SK-MEL-5 (cell line): ENCODE data around the gene WAPL. TPM values are rescaled to one million over a fixed set of nuclear protein-coding genes. Genes with fewer than 3 reads are reported as not detected.
A peak's percentile ranks its signal among the peaks of the same experiment; 100 is the strongest.
"Not testable (repeated sequence)": the region's sequence is repeated elsewhere in the genome, so short reads cannot be mapped to it uniquely, and the experiment has no call there.

Experiments used
- DNase-seq: peaks from one replicate; pipeline ENCODE4 v3.0.0-alpha.2; 2016; ENCODE audit warnings: low read depth, low spot score
- in situ Hi-C: cut with HindIII; loops from 2 replicates; pipeline ENCODE4 v1.10.0; 2016; ENCODE audit warnings: low sequenced_read_pairs, high pct_unique_total_duplicates, low pct_unique_long_range_greater_than_20kb
- total RNA-seq: library from RNA; depleted of rRNA; stranded (reverse); fragments of >200 nt; shearing (Covaris generic); gene quantifications from 2 replicates; pipeline ENCODE4 v1.2.3, GENCODE V29; 2014

Gene WAPL
- total RNA-seq, 1 experiment from 2014 or later = 24.5 TPM

DNA sequence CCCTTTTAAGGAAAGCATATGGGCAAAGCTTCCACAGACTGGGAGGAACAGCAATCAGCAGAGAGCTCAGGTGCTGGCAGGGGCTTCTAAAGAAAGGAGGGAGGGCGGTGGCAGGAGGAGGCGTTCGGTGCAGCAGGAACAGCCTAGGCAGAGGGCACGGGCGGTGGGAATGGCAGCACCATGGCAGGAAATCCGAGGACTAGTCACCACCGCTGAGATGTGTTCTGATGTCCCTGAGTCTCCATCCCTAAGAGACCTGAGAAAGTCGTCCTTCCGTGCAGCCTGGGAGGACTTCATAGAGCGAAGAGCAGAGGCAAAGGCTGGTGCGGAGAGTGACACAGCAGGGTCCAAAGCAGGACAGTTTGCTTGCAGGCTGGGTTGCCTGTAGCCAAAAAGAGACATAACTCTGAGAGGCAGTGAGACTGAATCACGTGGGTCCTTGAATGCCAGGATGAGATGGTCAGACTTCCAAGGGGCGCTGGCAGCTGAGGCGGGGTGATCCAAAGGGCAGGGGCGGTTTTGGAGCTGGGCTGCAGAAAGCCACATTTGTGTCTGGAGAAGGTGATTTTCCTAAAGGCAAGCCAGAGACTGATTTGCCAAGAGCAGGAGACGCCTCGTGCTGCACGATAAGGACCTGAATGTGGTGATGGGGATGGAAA lies 119.2 kb downstream of the WAPL start:
- no peak for DNase-seq
- in situ Hi-C loops = no loop called here

DNA sequence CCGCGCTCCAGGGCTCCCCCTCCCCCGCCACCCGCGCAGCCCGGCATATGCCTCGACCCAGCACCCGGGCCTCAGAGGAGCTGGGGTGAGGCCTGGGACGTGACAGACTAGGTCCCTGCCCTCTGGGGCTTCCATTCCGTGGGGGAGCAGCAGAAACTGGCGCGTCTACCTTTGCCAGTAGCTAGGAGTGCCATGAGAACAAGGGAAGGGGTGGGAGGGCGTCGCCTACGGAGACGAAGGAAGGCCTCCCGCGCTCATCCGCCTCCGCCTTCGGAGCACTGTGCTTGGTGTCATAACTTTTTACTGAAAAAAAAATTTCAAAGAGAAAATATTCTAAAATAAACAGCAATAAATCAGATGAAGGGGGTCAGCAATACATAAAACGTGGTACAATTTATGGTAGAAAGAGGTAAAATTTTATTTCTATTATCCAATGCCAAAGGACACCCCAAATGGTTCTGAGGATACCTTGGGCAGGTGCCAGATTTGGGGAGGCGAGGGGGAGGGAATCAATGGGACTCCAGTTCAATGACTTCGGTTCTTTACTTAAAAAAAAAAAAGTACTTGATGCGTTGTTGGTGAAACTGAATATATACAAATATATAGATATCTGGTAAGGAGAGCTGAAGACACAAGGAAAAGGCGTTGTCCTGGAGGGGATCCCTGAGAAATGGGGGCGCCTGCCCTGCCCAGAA lies 119.9 kb downstream of the WAPL start:
- in situ Hi-C loops = no loop called here
- no peak for DNase-seq

DNA sequence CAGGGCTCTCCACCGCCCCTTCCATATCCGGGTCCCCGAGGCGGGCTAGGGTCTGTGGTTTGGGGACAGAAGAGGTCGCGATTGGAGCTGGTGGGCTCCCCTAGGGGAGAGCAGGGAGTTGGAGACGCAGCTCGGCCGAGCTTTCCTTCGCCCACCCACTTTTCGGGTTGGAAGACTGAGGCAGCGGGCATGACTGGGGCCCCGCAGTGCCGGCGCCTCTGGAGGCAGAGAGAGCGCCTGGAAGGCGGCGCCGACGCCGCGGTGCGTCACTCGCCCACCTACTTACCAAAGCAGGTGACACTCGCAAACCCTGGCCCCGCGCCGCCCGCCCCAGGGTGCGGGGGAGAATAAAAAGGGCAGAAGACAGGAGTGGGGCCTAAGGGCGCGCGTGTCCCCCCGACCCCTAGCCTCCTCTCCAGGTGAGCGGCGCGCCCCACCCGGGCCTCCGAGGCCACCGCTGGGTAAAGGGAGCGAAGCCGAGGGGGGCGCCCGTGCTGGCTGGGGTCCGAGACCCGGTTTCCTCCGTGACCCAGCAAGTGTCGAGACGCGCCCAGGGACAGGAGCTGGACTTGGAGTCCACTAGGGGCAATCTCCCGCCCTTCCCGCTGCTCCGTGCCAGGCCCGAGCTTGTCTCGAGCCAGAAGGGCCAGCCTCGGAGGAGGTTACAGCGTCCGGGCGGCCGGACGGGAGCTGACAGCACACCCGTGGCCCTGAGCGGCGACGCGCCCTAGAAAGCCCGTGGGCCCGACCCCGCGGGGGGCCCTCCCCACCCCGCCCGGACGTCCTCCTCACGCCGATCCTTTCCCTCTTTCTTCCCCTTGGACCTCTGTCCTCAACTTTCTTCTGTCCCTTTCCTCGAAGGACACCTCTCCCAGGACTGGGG lies 120.6 kb downstream of the WAPL start:
- in situ Hi-C loops = no loop called here
- DNase-seq = no peak

DNA sequence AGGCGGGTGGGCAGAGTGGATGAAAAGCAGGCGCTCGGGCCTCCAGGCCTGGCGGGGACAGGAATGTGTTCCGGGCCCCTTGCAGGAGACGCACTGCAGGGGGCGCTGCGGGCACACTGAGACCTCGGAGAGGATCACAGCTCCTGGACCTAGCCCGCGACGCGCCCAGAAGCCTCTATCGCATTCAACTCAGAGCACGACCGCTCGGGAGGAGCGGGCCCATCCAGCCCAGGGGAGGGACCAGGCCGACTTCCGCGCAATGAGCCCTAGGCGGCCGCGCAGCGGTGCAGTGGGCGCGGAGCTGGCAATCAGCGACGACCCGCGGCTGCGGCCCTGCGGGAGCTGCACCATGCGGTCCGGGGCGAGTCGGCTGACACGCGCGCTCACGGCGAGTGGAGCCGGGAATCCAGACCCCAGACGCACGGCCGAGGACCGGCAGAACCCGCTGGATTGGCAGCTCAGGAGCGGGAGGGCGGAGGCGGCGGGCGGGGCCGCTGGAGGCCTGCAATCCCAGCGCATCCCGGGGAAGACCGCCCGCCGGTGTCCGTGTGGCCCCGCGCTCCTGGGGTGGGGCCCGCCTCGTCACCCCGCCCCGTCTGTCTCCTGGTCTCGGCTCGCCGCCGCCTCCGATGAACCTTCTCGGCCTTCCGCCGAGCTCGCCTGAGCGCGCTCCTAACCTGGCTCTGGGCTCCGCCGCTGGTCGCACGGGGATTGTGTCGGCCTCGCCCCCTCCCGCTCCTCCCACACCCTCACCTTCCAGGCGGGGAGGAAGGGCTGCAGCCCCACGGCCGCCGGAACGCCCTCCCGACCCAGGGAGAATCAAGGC lies 121.5 kb downstream of the WAPL start:
- peak; percentile 93 for DNase-seq
- in situ Hi-C loops = no loop called here

DNA sequence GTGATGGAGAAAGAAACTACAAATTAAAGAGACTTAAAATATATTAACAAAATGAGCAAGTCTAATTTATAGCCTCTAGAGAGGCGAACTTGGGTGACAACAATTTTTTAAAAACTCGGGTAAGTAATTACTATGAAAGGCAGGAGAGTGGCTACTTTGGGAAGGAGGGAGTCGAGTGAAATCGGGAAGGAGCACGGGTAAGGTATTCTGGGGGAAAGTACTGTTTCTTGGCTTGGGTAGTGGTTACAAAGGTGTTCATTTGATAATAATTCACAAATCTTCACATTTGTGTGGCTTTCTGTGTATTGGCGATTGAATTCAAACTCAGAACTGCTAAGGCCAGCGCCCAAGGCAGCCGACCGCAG lies 122.1 kb downstream of the WAPL start:
- in situ Hi-C loops = no loop called here
- no peak for DNase-seq

DNA sequence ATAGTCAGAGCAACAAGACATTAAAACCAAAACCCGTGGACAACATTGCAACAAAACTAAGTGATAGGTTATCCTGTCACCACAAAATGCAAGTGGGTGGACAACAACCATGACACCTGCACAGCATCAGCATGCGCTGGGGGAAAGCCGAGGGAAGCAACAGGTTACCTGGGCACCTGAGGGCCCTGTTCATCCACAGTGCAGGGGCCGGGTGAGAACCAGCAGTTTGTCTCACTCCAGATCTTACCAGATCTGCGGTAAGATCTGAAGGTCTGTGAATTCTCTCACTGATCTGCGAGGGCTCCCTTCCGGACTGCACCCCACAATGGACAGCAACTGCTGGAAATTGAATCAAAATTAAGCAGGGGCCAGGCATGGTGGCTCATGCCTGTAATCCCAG lies 124.5 kb downstream of the WAPL start:
- in situ Hi-C loops = no loop called here
- no peak for DNase-seq

DNA sequence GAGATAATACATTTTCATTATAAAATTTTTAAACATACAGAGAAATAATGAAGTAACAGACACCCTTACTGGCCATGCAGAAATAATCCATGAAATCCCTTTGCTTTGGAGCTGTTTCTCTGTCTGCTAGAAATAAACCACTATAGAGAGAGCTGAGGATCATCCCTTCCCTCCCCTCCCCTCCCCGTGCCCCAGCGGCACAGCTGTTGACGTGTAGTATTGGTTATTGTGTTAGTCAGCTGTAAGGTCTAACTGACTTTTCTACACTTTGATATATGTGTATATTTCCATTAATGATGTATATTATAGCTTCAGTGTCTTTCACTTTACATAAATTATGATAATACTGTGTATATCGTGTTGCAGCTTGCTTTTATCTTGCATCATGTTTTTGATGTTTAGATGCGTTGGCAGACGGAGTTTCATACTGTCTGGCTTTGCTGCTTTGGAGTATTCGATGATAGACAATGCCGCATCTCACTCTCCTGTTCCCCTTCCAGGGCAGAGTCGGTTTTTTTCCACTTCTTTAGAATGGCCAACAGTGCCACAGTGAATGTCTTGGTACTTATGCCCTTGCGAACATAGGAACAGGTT lies 127.6 kb downstream of the WAPL start:
- no peak for DNase-seq
- in situ Hi-C loops = no loop called here

DNA sequence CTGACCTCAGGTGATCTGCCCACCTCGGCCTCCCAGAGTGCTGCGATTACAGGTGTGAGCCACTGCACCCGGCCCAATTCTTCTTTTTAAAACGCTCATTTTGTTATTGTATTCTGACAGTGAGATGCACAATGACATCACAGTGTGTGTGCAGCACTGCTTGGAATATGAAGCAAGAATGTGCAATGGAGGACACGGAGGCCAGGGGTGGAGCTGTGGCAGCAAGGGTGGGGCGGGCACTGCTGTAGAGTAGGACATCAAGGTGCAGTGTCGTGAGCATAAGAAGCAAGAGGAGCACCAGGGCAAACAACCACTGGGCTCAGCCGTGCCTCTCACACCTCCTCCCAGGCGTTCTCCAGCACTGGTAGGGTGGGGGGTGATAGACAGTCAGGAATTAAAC lies 128.2 kb downstream of the WAPL start:
- no peak for DNase-seq
- in situ Hi-C loops = no loop called here

DNA sequence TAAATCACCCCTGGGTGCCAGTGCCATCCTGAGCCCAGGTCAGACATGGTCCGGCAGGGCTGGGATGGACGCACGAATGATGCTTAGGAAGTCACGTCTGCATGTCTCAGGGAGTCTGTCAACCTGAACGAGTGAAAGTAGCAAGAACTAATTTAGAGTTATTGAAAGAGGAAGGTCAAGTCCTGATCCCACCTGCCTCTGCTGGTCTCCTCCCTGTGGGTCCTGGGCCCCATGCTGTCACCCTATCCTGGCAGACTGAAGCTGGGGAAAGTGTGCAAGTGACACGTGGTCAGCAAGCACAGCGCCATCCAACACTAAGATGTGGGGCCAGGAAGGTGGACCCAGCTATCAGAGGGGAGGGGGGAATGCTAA lies 128.9 kb downstream of the WAPL start:
- in situ Hi-C loops = no loop called here
- no peak for DNase-seq

DNA sequence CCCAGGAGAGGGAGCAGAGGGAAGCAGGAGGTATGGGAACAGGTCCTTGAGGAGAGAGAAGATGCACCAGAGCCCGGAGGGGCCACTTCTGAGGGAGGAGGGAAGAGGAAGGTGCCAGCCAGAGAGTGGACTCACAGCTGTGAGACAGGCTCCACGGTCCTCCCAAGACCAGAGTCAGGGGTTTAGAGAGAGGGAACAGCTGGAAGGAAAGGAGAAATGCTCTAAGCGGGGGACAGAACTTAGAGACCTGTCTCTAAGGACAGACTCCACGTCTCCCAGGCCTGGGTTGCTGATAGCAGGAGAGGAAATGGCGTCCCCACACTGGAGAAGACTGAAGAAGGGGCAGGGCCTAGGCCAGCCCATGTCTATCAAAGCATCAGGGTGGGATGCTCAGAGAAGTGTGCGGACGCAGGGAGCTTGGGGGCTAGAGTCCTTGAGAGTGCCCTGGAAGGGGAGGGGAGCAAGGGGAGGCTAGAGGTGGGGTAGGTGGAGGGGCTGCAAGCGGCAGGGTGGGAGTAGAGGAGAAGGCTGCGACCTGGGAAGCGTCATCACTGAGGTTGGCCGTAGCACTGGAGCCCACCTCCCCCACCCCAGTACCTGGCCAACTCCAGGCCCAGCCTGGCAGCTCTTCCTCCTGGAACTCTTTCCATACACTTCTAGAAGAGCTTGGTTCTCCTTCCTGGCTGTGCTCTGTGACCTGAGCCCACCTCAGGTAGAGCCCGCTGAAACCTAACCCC lies 129.4 kb downstream of the WAPL start:
- in situ Hi-C loops = no loop called here

DNA sequence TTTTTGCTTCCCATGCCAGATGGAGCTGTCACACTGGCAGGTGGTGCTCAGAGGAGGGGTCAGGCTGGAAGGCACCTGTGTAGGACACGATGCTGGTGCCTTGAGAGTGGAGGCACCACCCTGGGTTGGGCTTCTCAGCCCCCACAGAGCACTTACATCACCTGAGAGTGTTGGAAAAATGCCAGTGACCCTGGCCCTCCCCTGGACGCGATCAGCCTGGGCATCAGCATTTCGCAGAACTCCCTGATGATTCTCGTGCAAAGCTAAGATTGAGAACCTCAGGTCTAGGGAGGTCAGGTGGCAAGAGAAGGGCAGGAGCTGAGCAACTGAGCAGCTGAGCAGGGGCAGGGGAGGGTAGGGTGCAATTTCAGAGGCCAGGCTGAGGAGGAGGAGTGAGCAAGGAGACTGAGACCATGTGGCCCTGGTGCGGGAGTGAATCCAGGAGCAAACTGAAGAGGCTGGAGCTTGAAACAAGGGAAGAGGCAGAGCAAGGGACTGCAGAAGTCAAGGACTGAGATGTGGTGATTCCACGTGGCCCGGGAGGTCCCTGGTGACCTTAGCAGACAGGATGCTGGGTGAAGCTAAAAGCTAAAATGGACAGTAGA lies 130.3 kb downstream of the WAPL start:
- in situ Hi-C loops = no loop called here
- no peak for DNase-seq

More for the DNA sequence above, 129.4 kb downstream of the WAPL start:
- no peak for DNase-seq

DNA sequence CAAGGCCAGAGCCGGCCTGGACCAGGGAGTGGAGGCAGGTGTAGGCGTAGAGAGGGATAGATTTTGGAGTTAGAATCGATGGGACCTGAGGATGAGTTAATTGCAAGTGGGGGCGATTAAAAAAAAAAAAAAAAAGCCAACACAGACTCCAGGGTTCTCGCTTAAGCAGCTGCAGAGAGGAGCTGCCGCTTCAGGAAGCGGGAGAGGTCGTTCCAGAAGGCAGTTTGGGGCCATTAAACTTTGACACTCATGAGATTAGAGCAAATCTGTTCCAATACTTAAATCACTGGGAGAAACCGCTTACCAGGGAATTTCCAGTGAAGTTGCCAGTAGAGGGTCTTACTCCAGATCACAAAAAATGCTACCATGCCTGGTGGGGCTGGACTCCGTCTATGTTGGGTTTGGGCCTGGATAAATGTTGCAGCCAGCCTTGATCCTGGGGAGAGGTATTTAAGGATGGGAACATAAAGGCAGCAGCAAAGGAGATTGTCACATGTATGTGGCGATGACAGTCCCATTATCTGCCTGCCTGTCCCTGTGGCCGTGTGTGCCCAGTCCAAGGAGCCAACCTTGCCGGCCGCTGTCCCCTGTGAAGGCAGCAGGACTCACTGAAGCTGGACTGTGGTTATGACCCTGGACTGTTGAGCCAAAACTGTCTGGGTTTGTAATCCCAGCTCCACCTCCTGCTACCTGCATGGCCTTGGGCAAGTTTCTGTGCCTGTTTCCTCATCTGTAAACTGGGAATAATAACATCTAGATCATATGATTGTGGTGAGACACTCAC lies 131.1 kb downstream of the WAPL start:
- in situ Hi-C loops = no loop called here

DNA sequence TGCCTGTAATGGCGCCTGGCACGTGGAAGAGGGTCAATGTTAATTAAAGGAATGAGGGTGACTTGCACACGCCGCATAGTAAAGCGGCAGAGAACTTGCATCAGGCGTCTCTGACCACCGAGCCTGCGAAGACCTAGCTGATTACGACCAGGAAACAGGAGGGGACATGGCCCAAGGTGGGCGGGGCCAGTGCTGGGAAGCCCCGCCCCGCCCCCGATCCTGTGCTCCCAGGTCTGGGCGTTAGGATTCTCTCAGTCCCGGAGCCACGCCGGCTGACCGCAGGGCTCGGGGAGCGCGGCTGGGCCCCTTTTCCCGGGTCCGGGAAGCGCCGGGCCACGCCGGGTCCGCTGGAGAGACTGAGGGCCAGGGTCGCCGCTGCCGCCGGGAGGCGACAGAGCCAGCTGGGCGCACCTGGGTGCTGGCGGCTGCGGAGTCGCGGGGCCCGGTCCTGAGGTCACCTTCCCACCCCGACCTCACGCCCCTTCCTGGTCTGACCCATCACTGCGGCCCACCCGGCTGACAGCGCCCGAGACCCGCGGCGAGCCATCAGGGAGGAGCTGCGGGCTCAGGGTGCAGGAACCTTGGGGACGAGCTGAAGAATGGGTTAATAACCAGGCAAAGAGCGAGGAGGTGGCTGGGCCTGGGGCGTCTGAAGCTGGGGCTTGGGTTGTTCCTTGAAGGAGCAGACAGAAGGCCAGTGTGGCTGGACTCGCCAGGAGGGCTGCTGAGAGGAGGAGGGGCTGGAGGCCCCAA lies 132.0 kb downstream of the WAPL start:
- DNase-seq = no peak
- in situ Hi-C loops = no loop called here

More for the DNA sequence above, 131.1 kb downstream of the WAPL start:
- no peak for DNase-seq

DNA sequence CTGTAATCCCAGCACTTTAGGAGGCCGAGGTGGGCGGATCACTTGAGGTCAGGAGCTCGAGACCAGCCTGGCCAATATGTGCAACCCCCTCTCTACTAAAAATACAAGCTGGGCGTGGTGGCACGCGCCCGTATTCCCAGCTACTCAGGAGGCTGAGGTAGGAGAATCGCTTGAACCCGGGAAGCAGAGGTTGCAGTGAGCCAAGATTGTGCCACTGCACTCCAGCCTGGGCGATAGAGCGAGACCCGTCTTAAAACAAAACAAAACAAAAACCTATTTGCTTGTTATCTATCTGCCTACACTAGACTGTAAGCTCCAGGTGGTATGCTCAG lies 132.5 kb downstream of the WAPL start:
- in situ Hi-C loops = not testable (repeated sequence)

DNA sequence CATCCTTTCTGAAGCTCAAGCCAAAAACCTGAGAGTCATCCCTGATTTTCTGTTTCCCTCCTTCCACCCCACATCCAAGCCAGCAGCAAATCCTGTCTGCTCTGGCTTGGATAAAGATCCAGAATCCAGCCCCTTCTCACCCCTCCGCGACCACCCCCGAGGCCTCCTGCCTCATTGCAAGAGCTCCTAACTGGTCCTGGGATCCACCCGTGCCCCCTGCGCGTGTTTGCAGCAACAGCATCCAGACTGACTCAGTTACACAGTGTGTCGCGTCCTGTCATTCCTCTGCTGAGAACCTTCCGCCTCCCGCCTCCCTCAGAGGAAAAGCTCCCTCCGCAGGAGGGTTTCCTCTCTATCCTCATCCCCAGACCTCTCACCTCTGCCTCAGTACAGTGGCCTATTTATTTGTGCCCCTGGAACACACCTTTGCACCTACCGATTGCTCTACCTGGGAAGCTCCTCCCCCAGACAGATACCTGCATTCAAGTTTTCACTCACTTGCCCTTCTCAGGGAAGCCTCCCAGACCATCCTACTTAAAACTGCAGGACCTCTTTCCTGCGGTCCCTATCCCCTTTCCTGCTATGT lies 133.4 kb downstream of the WAPL start:
- in situ Hi-C loops = no loop called here
- no peak for DNase-seq

More for the DNA sequence above, 132.5 kb downstream of the WAPL start:
- not testable (repeated sequence) for DNase-seq
